Fibroblast of pulmonary artery (primary cell): ENCODE results near the gene HOXB13.

Experiments
- DNase-seq: peaks from one replicate; pipeline ENCODE4 v3.0.0-alpha.2; 2010; ENCODE audit warnings: low read depth
- H3K4me3 ChIP-seq: replicated peaks from 2 replicates; pipeline ENCODE4 v1.5.1; 2011; ENCODE audit warnings: low read depth, mild to moderate bottlenecking, control low read depth, low read length, moderate library complexity
- TF ChIP-seq, protein P1 (sequence below): IDR thresholded peaks from 2 replicates; pipeline ENCODE4 v1.5.1; 2011; ENCODE audit warnings: mild to moderate bottlenecking, control low read depth, low read length, inconsistent platforms; ENCODE audit errors: missing control alignments

HOXB13 gene

DNA sequence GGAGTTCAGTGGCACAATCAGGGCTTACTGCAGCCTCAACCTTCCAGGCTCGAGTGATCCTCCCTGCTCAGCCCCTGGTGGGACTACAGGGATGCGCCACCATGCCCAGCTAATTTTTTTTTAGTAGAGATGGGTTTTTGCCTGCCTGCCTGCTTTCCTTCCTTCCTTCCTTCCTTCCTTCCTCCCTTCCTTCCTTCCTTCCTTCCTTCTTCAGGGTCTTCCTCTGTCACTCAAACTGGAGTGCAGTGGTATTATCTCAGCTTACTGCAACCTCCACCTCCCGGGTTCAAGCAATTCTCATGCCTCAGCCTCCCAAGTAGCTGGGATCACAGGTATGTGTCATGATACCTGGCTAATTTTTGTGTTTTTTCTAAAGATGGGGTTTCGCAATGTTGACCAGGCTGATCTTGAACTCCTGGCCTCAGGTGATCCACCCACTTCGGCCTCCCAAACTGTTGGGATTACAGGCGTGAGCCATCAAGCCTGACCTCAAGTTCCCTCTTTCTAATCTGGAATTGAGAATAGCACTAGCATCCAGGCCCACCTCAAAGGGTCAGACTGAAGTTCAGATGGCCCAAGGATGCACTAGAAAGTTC is 51.5 kb downstream of the HOXB13 start:
- no peak overlapping the region for H3K4me3 ChIP-seq
- no peak for DNase-seq
- TF ChIP-seq, protein P1, sequence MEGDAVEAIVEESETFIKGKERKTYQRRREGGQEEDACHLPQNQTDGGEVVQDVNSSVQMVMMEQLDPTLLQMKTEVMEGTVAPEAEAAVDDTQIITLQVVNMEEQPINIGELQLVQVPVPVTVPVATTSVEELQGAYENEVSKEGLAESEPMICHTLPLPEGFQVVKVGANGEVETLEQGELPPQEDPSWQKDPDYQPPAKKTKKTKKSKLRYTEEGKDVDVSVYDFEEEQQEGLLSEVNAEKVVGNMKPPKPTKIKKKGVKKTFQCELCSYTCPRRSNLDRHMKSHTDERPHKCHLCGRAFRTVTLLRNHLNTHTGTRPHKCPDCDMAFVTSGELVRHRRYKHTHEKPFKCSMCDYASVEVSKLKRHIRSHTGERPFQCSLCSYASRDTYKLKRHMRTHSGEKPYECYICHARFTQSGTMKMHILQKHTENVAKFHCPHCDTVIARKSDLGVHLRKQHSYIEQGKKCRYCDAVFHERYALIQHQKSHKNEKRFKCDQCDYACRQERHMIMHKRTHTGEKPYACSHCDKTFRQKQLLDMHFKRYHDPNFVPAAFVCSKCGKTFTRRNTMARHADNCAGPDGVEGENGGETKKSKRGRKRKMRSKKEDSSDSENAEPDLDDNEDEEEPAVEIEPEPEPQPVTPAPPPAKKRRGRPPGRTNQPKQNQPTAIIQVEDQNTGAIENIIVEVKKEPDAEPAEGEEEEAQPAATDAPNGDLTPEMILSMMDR, result no peak
